GM12878 (cell line): Measurements from ENCODE around the gene H2AZ1. TPM values are rescaled to one million over a fixed set of nuclear protein-coding genes. Genes with fewer than 3 reads are reported as not detected.

ENCODE experiments used
- polyA plus RNA-seq, 11 experiments: library from polyadenylated mRNA; depleted of rRNA in 4 of 11; unstranded in 6 of 11; stranded (reverse) in 5 of 11; fragments of >200 nt; fragmentation: Nextera tagmentation in 4 of 11; fragmentation: Illumina TruSeq in 1 of 11; extraction: Ambion mirVana in 4 of 11; extraction: Trizol in 1 of 11; gene quantifications; 1 replicate in 1 of 11; 2 replicates in 10 of 11; pipeline versions ENCODE4 v1.2.1 to v1.2.3, GENCODE V29; 2011 to 2016; ENCODE audit warnings: inconsistent platforms in 2 of 11, missing spikeins in 2 of 11, low read depth in 1 of 11
- total RNA-seq, 4 experiments: library from RNA; depleted of rRNA in 3 of 4; stranded (reverse); fragments of >200 nt in 3 of 4; fragmentation: Illumina TruSeq in 1 of 4; extraction: Trizol in 1 of 4; gene quantifications; 2 replicates each; pipeline versions ENCODE4 v1.2.1 to v1.2.3, GENCODE V29; 2013 to 2021

Gene H2AZ1
- total and polyA plus RNA-seq, 10 of the 15 experiments (the other 5 are each of a cell fraction or from before 2014, with no cell fraction given), result 652 to 4,800 (median 898) TPM

Other genes starting within 250 kb of the H2AZ1 start
- 64.7 and 82.2 TPM in 2 replicates for gene DAPP1, start 133.4 kb downstream of the H2AZ1 start, total RNA-seq (2014; rRNA removed)
- 82.6 and 84.0 TPM in 2 replicates for gene DAPP1, start 133.4 kb downstream of the H2AZ1 start, total RNA-seq (2014; rRNA removed; fragmentation: Illumina TruSeq; extraction: Trizol)
- gene DAPP1, start 133.4 kb downstream of the H2AZ1 start, total RNA-seq (2021), result 46.4 and 46.5 TPM in 2 replicates
- gene DAPP1, start 133.4 kb downstream of the H2AZ1 start, polyA plus RNA-seq (2011; rRNA removed), result 97.9 and 136 TPM in 2 replicates
- 81.3 and 113 TPM in 2 replicates for gene DAPP1, start 133.4 kb downstream of the H2AZ1 start, polyA plus RNA-seq (2014; fragmentation: Illumina TruSeq; extraction: Trizol)
- 100 to 1,000 TPM; 104 to 147 TPM for gene DAPP1, start 133.4 kb downstream of the H2AZ1 start, polyA plus RNA-seq (2014; fragmentation: Nextera tagmentation; extraction: Ambion mirVana)
- 49.3 and 67.2 TPM in 2 replicates for gene DAPP1, start 133.4 kb downstream of the H2AZ1 start, polyA plus RNA-seq (2014; rRNA removed)
- gene DAPP1, start 133.4 kb downstream of the H2AZ1 start, polyA plus RNA-seq (2016; fragmentation: Nextera tagmentation; extraction: Ambion mirVana), result 10 to 100 TPM; 58.9 to 66.9 TPM
- 32.0 and 35.6 TPM in 2 replicates for gene LAMTOR3, start 55.8 kb downstream of the H2AZ1 start, total RNA-seq (2014; rRNA removed)
- 40.3 and 40.4 TPM in 2 replicates for gene LAMTOR3, start 55.8 kb downstream of the H2AZ1 start, total RNA-seq (2014; rRNA removed; fragmentation: Illumina TruSeq; extraction: Trizol)
- gene LAMTOR3, start 55.8 kb downstream of the H2AZ1 start, total RNA-seq (2021), result 30.1 and 31.7 TPM in 2 replicates
- gene LAMTOR3, start 55.8 kb downstream of the H2AZ1 start, polyA plus RNA-seq (2011; rRNA removed), result 82.2 and 113 TPM in 2 replicates
- gene LAMTOR3, start 55.8 kb downstream of the H2AZ1 start, polyA plus RNA-seq (2014; fragmentation: Illumina TruSeq; extraction: Trizol), result 58.8 and 74.5 TPM in 2 replicates
- gene LAMTOR3, start 55.8 kb downstream of the H2AZ1 start, polyA plus RNA-seq (2014; fragmentation: Nextera tagmentation; extraction: Ambion mirVana), result 100 to 1,000 TPM in 1 of 2 experiments, 10 to 100 TPM in 1; 88.7 to 120 TPM
- gene LAMTOR3, start 55.8 kb downstream of the H2AZ1 start, polyA plus RNA-seq (2014; rRNA removed), result 31.9 and 39.7 TPM in 2 replicates
- 10 to 100 TPM; 72.3 to 72.8 TPM for gene LAMTOR3, start 55.8 kb downstream of the H2AZ1 start, polyA plus RNA-seq (2016; fragmentation: Nextera tagmentation; extraction: Ambion mirVana)
- gene DNAJB14, start 3.7 kb downstream of the H2AZ1 start, total RNA-seq (2014; rRNA removed), result 23.2 and 26.6 TPM in 2 replicates
- gene DNAJB14, start 3.7 kb downstream of the H2AZ1 start, total RNA-seq (2014; rRNA removed; fragmentation: Illumina TruSeq; extraction: Trizol), result 32.4 and 34.4 TPM in 2 replicates
- gene DNAJB14, start 3.7 kb downstream of the H2AZ1 start, total RNA-seq (2021), result 35.4 and 37.8 TPM in 2 replicates
- gene DNAJB14, start 3.7 kb downstream of the H2AZ1 start, polyA plus RNA-seq (2011; rRNA removed), result 38.9 and 81.1 TPM in 2 replicates
- 21.4 and 24.5 TPM in 2 replicates for gene DNAJB14, start 3.7 kb downstream of the H2AZ1 start, polyA plus RNA-seq (2014; fragmentation: Illumina TruSeq; extraction: Trizol)
- 10 to 100 TPM in 1 of 2 experiments, 1 to 10 TPM in 1; 9.5 to 13.3 TPM for gene DNAJB14, start 3.7 kb downstream of the H2AZ1 start, polyA plus RNA-seq (2014; fragmentation: Nextera tagmentation; extraction: Ambion mirVana)
- 19.1 and 20.6 TPM in 2 replicates for gene DNAJB14, start 3.7 kb downstream of the H2AZ1 start, polyA plus RNA-seq (2014; rRNA removed)
- 10 to 100 TPM; 44.1 to 49.2 TPM for gene DNAJB14, start 3.7 kb downstream of the H2AZ1 start, polyA plus RNA-seq (2016; fragmentation: Nextera tagmentation; extraction: Ambion mirVana)
- gene DDIT4L, start 240.2 kb upstream of the H2AZ1 start, total RNA-seq (2014; rRNA removed), result not detected in 2 replicates
- gene DDIT4L, start 240.2 kb upstream of the H2AZ1 start, total RNA-seq (2014; rRNA removed; fragmentation: Illumina TruSeq; extraction: Trizol), result not detected in 2 replicates
- gene DDIT4L, start 240.2 kb upstream of the H2AZ1 start, total RNA-seq (2021), result 0.08 TPM in 1 of 2 replicates, not detected in the other
- 0.04 TPM in 1 of 2 replicates, not detected in the other for gene DDIT4L, start 240.2 kb upstream of the H2AZ1 start, polyA plus RNA-seq (2011; rRNA removed)
- gene DDIT4L, start 240.2 kb upstream of the H2AZ1 start, polyA plus RNA-seq (2014; fragmentation: Illumina TruSeq; extraction: Trizol), result not detected in 2 replicates
- under 1 TPM in 1 of 2 experiments, not detected in 1; 0.02 TPM for gene DDIT4L, start 240.2 kb upstream of the H2AZ1 start, polyA plus RNA-seq (2014; fragmentation: Nextera tagmentation; extraction: Ambion mirVana)
- gene DDIT4L, start 240.2 kb upstream of the H2AZ1 start, polyA plus RNA-seq (2014; rRNA removed), result 0.06 TPM in 1 of 2 replicates, not detected in the other
- gene DDIT4L, start 240.2 kb upstream of the H2AZ1 start, polyA plus RNA-seq (2016; fragmentation: Nextera tagmentation; extraction: Ambion mirVana), result not detected